ENCODE results near the gene COBL.

COBL gene

GRCh38 chr7:51132661-51133060, 183.9 kb downstream of the COBL start:
- no peak overlapping the region for H3K4me3 ChIP-seq (ENCODE audit: low read depth, low read length)
- no peak for DNase-seq (ENCODE audit: low read depth)
- no peak for TF ChIP-seq CTCF (IDR thresholded peaks at IDR 0.05; ENCODE audit: insufficient read depth, low read depth, low read length, missing control alignments)

- H3K4me3 ChIP-seq (ENCODE audit: low read depth, low read length), result no peak overlapping the region
- DNase-seq (ENCODE audit: low read depth), result no peak
- TF ChIP-seq CTCF (IDR thresholded peaks at IDR 0.05; ENCODE audit: insufficient read depth, low read depth, low read length, missing control alignments), result no peak
Observed at GRCh38 chr7:51129527-51130472, 186.8 kb downstream of the COBL start.

- H3K4me3 ChIP-seq (ENCODE audit: low read depth, low read length), result no peak overlapping the region
- DNase-seq (ENCODE audit: low read depth), result no peak
- no peak for TF ChIP-seq CTCF (IDR thresholded peaks at IDR 0.05; ENCODE audit: insufficient read depth, low read depth, low read length, missing control alignments)
Observed at GRCh38 chr7:51128545-51129435, 187.8 kb downstream of the COBL start.

- DNase-seq (ENCODE audit: low read depth), result no peak
- H3K4me3 ChIP-seq (ENCODE audit: low read depth, low read length), result no peak overlapping the region
- no peak for TF ChIP-seq CTCF (IDR thresholded peaks at IDR 0.05; ENCODE audit: insufficient read depth, low read depth, low read length, missing control alignments)
Observed at GRCh38 chr7:51127618-51127904, 189.0 kb downstream of the COBL start.

GRCh38 chr7:51126813-51127617, 189.6 kb downstream of the COBL start:
- no peak for TF ChIP-seq CTCF (IDR thresholded peaks at IDR 0.05; ENCODE audit: insufficient read depth, low read depth, low read length, missing control alignments)
- no peak overlapping the region for H3K4me3 ChIP-seq (ENCODE audit: low read depth, low read length)
- DNase-seq (ENCODE audit: low read depth), result no peak

GRCh38 chr7:51126324-51126723, 190.3 kb downstream of the COBL start:
- no peak overlapping the region for H3K4me3 ChIP-seq (ENCODE audit: low read depth, low read length)
- TF ChIP-seq CTCF (IDR thresholded peaks at IDR 0.05; ENCODE audit: insufficient read depth, low read depth, low read length, missing control alignments), result no peak
- DNase-seq (ENCODE audit: low read depth), result no peak
